ENCODE measurements around the gene FAM90A1.
"Not testable (repeated sequence)": the region's sequence is repeated elsewhere in the genome, so short reads cannot be mapped to it uniquely, and the experiment has no call there.

GRCh38 chr12:8233935-8234495 is 6.6 kb upstream of the FAM90A1 start:
- not testable (repeated sequence) for TF ChIP-seq CTCF (IDR thresholded peaks at IDR 0.05; ENCODE audit: low read depth, low read length); EZH2phosphoT487 (IDR thresholded peaks at IDR 0.05; ENCODE audit: low read depth)

All from OCI-LY3 (cell line).